H9 (cell line): Measurements from ENCODE around the gene FUT6. TPM values are rescaled to one million over a fixed set of nuclear protein-coding genes. Genes with fewer than 3 reads are reported as not detected.

ENCODE experiments used
- DNase-seq: peaks from one replicate; pipeline ENCODE4 v3.0.0-alpha.2; 2017
- H2AFZ ChIP-seq: one replicate; pipeline ENCODE4 v1.6.1; 2013; ENCODE audit warnings: mild to moderate bottlenecking, low read length, control low read depth, moderate library complexity
- H2AK5ac ChIP-seq: 2 replicates; pipeline ENCODE4 v1.6.1; 2013; ENCODE audit warnings: low read length, control low read depth, mixed read lengths; ENCODE audit not compliant: insufficient read length
- H2BK120ac ChIP-seq: one replicate; pipeline ENCODE4 v1.6.1; 2013; ENCODE audit warnings: low read depth, mild to moderate bottlenecking, low read length, control low read depth, inconsistent platforms; ENCODE audit not compliant: poor library complexity, severe bottlenecking
- H2BK12ac ChIP-seq: 2 replicates; pipeline ENCODE4 v1.6.1; 2013; ENCODE audit warnings: low read length, control low read depth, mixed read lengths, low read depth; ENCODE audit not compliant: insufficient read length
- H2BK15ac ChIP-seq: 2 replicates; pipeline ENCODE4 v1.6.1; 2013; ENCODE audit warnings: low read depth, low read length, control low read depth
- H2BK20ac ChIP-seq: one replicate; pipeline ENCODE4 v1.6.1; 2013; ENCODE audit warnings: low read depth, mild to moderate bottlenecking, low read length, control low read depth, inconsistent platforms; ENCODE audit not compliant: poor library complexity, severe bottlenecking
- H2BK5ac ChIP-seq: 2 replicates; pipeline ENCODE4 v1.6.1; 2013; ENCODE audit warnings: low read length, control low read depth, mixed read lengths; ENCODE audit not compliant: insufficient read length
- H3K14ac ChIP-seq: 2 replicates; pipeline ENCODE4 v1.6.1; 2013; ENCODE audit warnings: low read length, control low read depth; ENCODE audit not compliant: insufficient read depth
- H3K18ac ChIP-seq: 2 replicates; pipeline ENCODE4 v1.6.1; 2013; ENCODE audit warnings: low read depth, mild to moderate bottlenecking, mixed read lengths, low read length, control low read depth; ENCODE audit not compliant: insufficient read length
- H3K23ac ChIP-seq: 2 replicates; pipeline ENCODE4 v1.6.1; 2013; ENCODE audit warnings: low read length, control low read depth, mixed read lengths, low read depth; ENCODE audit not compliant: insufficient read length
- H3K23me2 ChIP-seq: 2 replicates; pipeline ENCODE4 v1.6.1; 2013; ENCODE audit warnings: low read depth, mild to moderate bottlenecking, mixed read lengths, low read length, control low read depth; ENCODE audit not compliant: insufficient read length, poor library complexity, severe bottlenecking
- H3K27ac ChIP-seq: 2 replicates; pipeline ENCODE4 v1.5.1; 2013; ENCODE audit warnings: low read length, control low read depth, mixed read lengths, low read depth; ENCODE audit not compliant: insufficient read length
- H3K27me3 ChIP-seq: 2 replicates; pipeline ENCODE4 v1.6.1; 2013; ENCODE audit warnings: low read length, control low read depth, inconsistent platforms; ENCODE audit not compliant: insufficient read depth
- H3K4ac ChIP-seq: 2 replicates; pipeline ENCODE4 v1.6.1; 2013; ENCODE audit warnings: low read depth, mild to moderate bottlenecking, control low read depth, inconsistent platforms, low read length, moderate library complexity
- H3K4me1 ChIP-seq: 2 replicates; pipeline ENCODE4 v1.6.1; 2013; ENCODE audit warnings: low read length, control low read depth, inconsistent platforms; ENCODE audit not compliant: insufficient read depth
- H3K4me2 ChIP-seq: 2 replicates; pipeline ENCODE4 v1.6.1; 2013; ENCODE audit warnings: low read length, control low read depth, mixed read lengths; ENCODE audit not compliant: insufficient read length, insufficient read depth
- H3K56ac ChIP-seq: 2 replicates; pipeline ENCODE4 v1.6.1; 2013; ENCODE audit warnings: low read depth, mild to moderate bottlenecking, mixed read lengths, low read length, control low read depth; ENCODE audit not compliant: insufficient read length
- H3K79me1 ChIP-seq: 2 replicates; pipeline ENCODE4 v1.6.1; 2013; ENCODE audit warnings: low read depth, mild to moderate bottlenecking, moderate library complexity, low read length, control low read depth, inconsistent platforms; ENCODE audit not compliant: insufficient read depth, poor library complexity, severe bottlenecking
- H3K79me2 ChIP-seq: 2 replicates; pipeline ENCODE4 v1.6.1; 2013; ENCODE audit warnings: low read length, control low read depth, inconsistent platforms; ENCODE audit not compliant: insufficient read depth
- H3K9ac ChIP-seq: 2 replicates; pipeline ENCODE4 v1.6.1; 2013; ENCODE audit warnings: low read length, control low read depth, mixed read lengths; ENCODE audit not compliant: insufficient read length; ENCODE audit errors: extremely low read depth
- H3K9me3 ChIP-seq: one replicate; pipeline ENCODE4 v1.6.1; 2013; ENCODE audit warnings: low read depth, low read length, inconsistent platforms; ENCODE audit not compliant: control insufficient read depth
- H3T11ph ChIP-seq: one replicate; pipeline ENCODE4 v1.6.1; 2013; ENCODE audit warnings: mild to moderate bottlenecking, low read length, control low read depth, inconsistent platforms
- H4K20me1 ChIP-seq: one replicate; pipeline ENCODE4 v1.6.1; 2013; ENCODE audit not compliant: control insufficient read depth, insufficient read length, insufficient read depth
- H4K5ac ChIP-seq: 2 replicates; pipeline ENCODE4 v1.6.1; 2013; ENCODE audit warnings: low read depth, mild to moderate bottlenecking, mixed read lengths, low read length, control low read depth; ENCODE audit not compliant: insufficient read length
- H4K8ac ChIP-seq: replicated peaks from 2 replicates; pipeline ENCODE4 v1.6.1; 2013; ENCODE audit warnings: low read length, control low read depth, mixed read lengths, low read depth; ENCODE audit not compliant: insufficient read length
- H4K91ac ChIP-seq: 2 replicates; pipeline ENCODE4 v1.6.1; 2013; ENCODE audit warnings: low read depth, mild to moderate bottlenecking, moderate library complexity, mixed read lengths, low read length, control low read depth; ENCODE audit not compliant: insufficient read length
- H3K27ac Mint-ChIP-seq, 3 experiments: 2 replicates in 2 of 3; 3 replicates in 1 of 3; pipeline ENCODE4 v1.8.0; 2020 to 2021; ENCODE audit warnings: mixed read lengths in 3 of 3, mild to moderate bottlenecking in 1 of 3, moderate library complexity in 1 of 3
- H3K27me3 Mint-ChIP-seq: 2 replicates; pipeline ENCODE4 v1.8.0; 2021; ENCODE audit warnings: low read depth, mild to moderate bottlenecking, moderate library complexity, mixed read lengths
- H3K36me3 Mint-ChIP-seq, 3 experiments: 2 replicates in 2 of 3; 3 replicates in 1 of 3; pipeline ENCODE4 v1.8.0; 2020 to 2021; ENCODE audit warnings: low read depth in 3 of 3, mixed read lengths in 3 of 3; ENCODE audit not compliant: insufficient read depth in 1 of 3
- H3K4me1 Mint-ChIP-seq, 2 experiments: 2 replicates each; pipeline ENCODE4 v1.8.0; 2020; ENCODE audit warnings: mixed read lengths in 2 of 2
- H3K4me3 Mint-ChIP-seq, 2 experiments: 2 replicates in 1 of 2; 3 replicates in 1 of 2; pipeline ENCODE4 v1.8.0; 2020 to 2021; ENCODE audit warnings: mild to moderate bottlenecking in 2 of 2, mixed read lengths in 2 of 2, moderate library complexity in 1 of 2
- H3K9me3 Mint-ChIP-seq, 2 experiments: 2 replicates in 1 of 2; 3 replicates in 1 of 2; pipeline ENCODE4 v1.8.0; 2020; ENCODE audit warnings: mild to moderate bottlenecking in 2 of 2, mixed read lengths in 2 of 2, moderate library complexity in 1 of 2
- CTCF ChIP-seq: fragments of 200-600 bp; sonication (generic); conservative IDR thresholded peaks from 3 replicates; pipeline ENCODE4 v1.8.0; 2021; ENCODE audit warnings: antibody characterized with exemption, mild to moderate bottlenecking
- WGBS: extraction: QIAGEN DNeasy Blood & Tissue Kit; methylation state at CpG from one replicate; pipeline ENCODE4 v1.1.7; 2013; ENCODE audit warnings: missing lambda C conversion rate, low lambda C conversion rate, mixed read lengths; ENCODE audit not compliant: insufficient read length; ENCODE audit errors: extremely low coverage; 5-methylcytosine and 5-hydroxymethylcytosine counted together
- total RNA-seq: library from RNA; stranded (reverse); gene quantifications from 2 replicates; pipeline ENCODE4 v1.2.1, GENCODE V29; 2021

Gene FUT6
- total RNA-seq, 1 experiment from 2014 or later = 0.13 TPM

GRCh38 chr19:5880604-5881078 is 41.1 kb upstream of the FUT6 start:
- H2BK12ac ChIP-seq = no peak overlapping the region
- no peak overlapping the region for H4K91ac ChIP-seq
- no peaks in the 10 kb centered on the region for H4K20me1 ChIP-seq
- no peak overlapping the region for H4K8ac ChIP-seq
- H3K27ac Mint-ChIP-seq = no peak overlapping the region
- DNase-seq = no peak
- H3K27me3 Mint-ChIP-seq = peaks cover 31% of the 10 kb centered on the region
- no peak overlapping the region for H3T11ph ChIP-seq
- no peak overlapping the region for H2AK5ac ChIP-seq
- H2BK120ac ChIP-seq = no peak overlapping the region
- no peak overlapping the region for H3K23ac ChIP-seq
- H2BK15ac ChIP-seq = no peak overlapping the region
- H2BK5ac ChIP-seq = no peak overlapping the region
- H3K4ac ChIP-seq = no peak overlapping the region
- no peaks in the 10 kb centered on the region for H3K36me3 Mint-ChIP-seq
- H3K14ac ChIP-seq = no peak overlapping the region
- H3K27ac ChIP-seq = no peak overlapping the region
- no peaks in the 10 kb centered on the region for H3K27me3 ChIP-seq
- no peak for TF ChIP-seq CTCF
- H3K56ac ChIP-seq = no peak overlapping the region
- no peak overlapping the region for H3K18ac ChIP-seq
- no CpG with 5 or more reads among the region's 15 CpGs for WGBS
- no peaks in the 10 kb centered on the region for H3K79me2 ChIP-seq
- no peak overlapping the region for H3K4me2 ChIP-seq
- H2BK20ac ChIP-seq = no peak overlapping the region
- no peaks in the 10 kb centered on the region for H3K9me3 ChIP-seq
- no peaks in the 10 kb centered on the region for H3K79me1 ChIP-seq
- no peaks in the 10 kb centered on the region for H3K23me2 ChIP-seq
- H4K5ac ChIP-seq = no peak overlapping the region
- peaks cover 13 to 30% of the 10 kb centered on the region in 2 experiments for H3K4me1 Mint-ChIP-seq
- H3K9ac ChIP-seq = no peak overlapping the region
- H3K9me3 Mint-ChIP-seq = no peaks in the 10 kb centered on the region; a peak in 1 of 5 replicates
- H3K4me1 ChIP-seq = no peaks in the 10 kb centered on the region
- H2AFZ ChIP-seq = no peak overlapping the region
- no peak overlapping the region for H3K4me3 Mint-ChIP-seq
